ENCODE data around the gene WDR6. TPM values are rescaled to one million over a fixed set of nuclear protein-coding genes. Genes with fewer than 3 reads are reported as not detected.

The WDR6 gene
- total and polyA plus RNA-seq, 10 of the 15 experiments (the other 5 are each of a cell fraction or from before 2014, with no cell fraction given), result 21.3 to 169 (median 107) TPM

GRCh38 chr3:49028673-49029562 is 21.7 kb downstream of the WDR6 start, which contains the start of gene IMPDH2 (continued):
- TF ChIP-seq SKIL (IDR thresholded peaks at IDR 0.05; ENCODE audit: low read depth, poor library complexity, severe bottlenecking), result no peak
- TF ChIP-seq NBN (IDR thresholded peaks at IDR 0.05), result peak; percentile 81
- TF ChIP-seq REST (IDR thresholded peaks at IDR 0.05; ENCODE audit: low read depth, low read length), result no peak
- TF ChIP-seq BMI1 (IDR thresholded peaks at IDR 0.05; ENCODE audit: borderline replicate concordance), result peak; percentile 21; the same call in 1 of the 2 replicates
- no peak for TF ChIP-seq ZBTB11 (CRISPR knock-in tag; IDR thresholded peaks at IDR 0.05)
- TF ChIP-seq SREBF1 (IDR thresholded peaks at IDR 0.05; ENCODE audit: low read length), result no peak
- TF ChIP-seq ZZZ3 (IDR thresholded peaks at IDR 0.05; ENCODE audit: control insufficient read depth, insufficient read length, low read depth), result no peak
- TF ChIP-seq PBX3 (IDR thresholded peaks at IDR 0.05; ENCODE audit: insufficient replicate concordance, low read depth, low read length), result peak; percentile 16
- TF ChIP-seq E2F4 (IDR thresholded peaks at IDR 0.05; ENCODE audit: low read depth, low read length), result peak; percentile 47; the same call in 1 of the 2 replicates
- TF ChIP-seq BCLAF1 (IDR thresholded peaks at IDR 0.05), result no peak
- TF ChIP-seq BACH1 (IDR thresholded peaks at IDR 0.05; ENCODE audit: borderline replicate concordance), result peak; percentile 97
